Measurements from ENCODE around the gene OBSCN.

OBSCN gene

DNA sequence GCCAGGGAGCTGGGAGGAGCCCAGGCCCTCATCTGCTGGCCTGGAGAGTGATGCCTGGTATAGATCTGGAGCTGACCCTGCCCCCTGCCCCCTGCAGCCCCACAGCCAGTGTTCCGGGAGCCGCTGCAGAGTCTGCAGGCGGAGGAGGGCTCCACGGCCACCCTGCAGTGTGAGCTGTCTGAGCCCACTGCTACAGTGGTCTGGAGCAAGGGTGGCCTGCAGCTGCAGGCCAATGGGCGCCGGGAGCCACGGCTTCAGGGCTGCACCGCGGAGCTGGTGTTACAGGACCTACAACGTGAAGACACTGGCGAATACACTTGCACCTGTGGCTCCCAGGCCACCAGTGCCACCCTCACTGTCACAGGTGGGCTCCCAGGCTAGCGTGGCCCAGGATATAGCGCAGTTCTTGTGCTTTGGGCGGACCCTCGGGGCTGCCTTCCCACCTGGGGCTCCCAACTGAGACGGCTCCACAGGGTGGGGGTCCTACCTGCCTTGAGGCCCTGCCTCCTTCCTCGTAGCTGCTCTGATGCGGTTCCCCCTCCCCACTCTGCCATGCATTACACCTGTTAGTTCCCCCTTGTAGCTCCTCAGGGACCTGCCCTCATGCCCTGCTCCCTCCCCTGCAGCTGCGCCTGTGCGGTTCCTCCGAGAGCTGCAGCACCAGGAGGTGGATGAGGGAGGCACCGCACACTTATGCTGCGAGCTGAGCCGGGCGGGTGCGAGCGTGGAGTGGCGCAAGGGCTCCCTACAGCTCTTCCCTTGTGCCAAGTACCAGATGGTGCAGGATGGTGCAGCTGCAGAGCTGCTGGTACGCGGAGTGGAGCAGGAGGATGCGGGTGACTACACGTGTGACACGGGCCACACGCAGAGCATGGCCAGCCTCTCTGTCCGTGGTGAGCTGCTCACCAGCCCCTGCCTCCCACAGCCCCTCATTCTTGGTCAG, 98.7 kb downstream of the OBSCN start:
- no peak for DNase-seq (ENCODE audit: low spot score)

DNA sequence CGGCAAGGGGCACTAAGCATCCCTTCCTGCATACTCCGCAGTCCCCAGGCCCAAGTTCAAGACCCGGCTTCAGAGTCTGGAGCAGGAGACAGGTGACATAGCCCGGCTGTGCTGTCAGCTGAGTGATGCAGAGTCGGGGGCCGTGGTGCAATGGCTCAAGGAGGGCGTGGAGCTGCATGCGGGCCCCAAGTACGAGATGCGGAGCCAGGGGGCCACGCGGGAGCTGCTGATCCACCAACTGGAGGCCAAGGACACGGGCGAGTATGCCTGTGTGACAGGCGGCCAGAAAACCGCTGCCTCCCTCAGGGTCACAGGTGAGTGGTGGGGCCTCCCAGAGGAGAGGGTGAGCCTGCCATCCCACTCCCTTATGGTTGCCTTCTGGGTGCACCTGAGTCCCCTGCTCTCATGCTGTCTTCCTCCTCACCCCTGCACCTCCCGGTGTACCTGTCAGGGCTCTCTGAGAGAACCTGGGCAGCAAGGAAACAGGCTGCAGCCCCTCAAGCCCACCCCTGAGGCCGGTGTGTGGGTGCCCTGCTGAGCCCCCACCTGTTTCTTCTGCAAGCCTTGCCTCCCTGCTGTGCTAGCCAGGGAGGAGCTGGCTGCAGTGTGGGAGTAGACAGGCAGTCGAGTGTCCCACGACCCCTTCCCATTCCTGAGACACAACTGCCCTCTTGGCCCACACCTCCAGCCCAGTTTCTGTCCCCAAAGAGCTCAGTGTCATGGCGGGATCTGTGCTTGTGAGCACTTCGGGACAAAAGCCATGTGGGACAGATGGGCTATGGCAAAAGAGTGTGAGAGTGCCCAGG, 99.6 kb downstream of the OBSCN start:
- DNase-seq (ENCODE audit: low spot score): no peak

GRCh38 chr1:228308085-228308601, 100.3 kb downstream of the OBSCN start:
- DNase-seq (ENCODE audit: low spot score): no peak

GRCh38 chr1:228308628-228309325, 100.9 kb downstream of the OBSCN start:
- DNase-seq (ENCODE audit: low spot score): no peak

DNA sequence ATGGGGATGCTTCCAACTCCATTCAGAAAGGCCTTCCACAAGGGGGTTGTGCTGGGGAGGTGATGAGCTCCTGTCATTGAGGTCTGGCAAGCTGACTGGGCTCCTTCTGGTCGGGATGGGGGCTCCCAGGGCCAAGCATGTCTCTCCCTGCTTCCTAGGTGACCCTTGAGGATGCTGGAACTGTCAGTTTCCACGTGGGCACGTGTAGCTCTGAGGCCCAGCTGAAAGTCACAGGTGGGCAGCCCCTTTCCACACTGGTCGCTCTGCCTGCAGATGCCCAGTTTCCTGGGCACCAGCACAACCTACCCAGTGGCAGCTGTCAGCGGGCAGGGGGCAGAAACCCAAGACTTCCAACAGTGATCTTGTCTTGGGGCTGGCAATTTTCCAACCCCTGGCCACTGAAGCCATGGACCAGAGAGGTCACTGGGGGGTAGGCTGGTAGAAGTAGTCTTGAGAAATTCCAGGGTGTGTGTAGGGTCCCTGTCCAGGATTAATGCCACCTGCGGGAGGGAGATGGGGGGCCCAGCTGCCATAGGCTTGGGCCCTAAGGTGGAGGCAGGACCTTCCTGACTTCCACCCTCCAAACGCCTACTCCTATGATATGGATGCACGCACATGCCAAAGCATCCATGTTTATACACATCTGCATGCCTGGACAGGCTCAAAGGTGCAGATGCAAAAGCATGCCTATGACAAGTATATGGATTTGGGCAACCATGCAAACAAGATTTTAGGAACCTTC, 101.7 kb downstream of the OBSCN start:
- DNase-seq (ENCODE audit: low spot score): no peak

DNA sequence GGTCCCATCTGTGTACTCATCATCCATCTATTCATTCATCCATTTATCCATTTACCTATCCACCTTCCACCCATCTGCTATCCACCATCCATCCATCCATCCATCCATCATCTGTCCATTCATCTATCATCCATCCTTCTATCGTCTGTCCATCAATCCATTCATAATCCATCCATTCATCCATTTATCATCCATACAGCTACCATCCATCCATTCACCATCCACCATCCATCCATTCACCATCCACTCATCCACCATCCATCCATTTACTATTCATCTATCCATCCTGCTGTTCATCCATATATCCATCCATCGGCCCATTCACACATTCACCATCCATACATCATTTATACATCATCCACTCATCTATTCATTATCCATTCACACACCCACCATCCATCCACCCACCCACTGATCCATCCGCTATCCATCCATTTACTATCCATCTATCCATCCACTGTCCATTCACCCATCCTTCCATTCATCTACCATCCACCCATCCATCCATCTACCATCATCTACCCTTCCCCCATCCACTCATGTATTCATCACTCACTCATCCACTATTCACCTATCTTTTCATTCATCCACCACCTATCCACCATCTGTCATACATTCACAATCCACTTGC, 102.4 kb downstream of the OBSCN start:
- DNase-seq (ENCODE audit: low spot score): no peak

DNA sequence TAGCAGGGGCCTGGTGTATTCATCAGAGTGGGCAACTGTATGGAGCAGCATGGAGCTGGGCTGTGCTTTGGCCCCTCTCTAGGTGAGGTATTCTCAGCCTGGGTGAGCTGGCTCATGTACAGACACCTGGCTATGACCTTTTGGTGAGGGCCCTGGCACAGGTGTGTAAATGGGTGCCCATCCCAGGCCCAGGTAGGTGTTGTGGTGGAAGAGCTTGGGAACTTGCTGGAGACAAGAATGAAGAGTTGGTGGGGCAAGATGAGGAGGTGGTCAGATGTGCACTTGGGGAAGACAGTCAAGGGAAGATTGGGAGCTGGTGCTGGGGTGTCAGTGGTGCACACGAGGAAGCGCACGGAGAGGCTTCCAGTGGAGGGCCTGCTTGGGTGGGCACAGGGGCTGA, 103.2 kb downstream of the OBSCN start:
- DNase-seq (ENCODE audit: low spot score): no peak

DNA sequence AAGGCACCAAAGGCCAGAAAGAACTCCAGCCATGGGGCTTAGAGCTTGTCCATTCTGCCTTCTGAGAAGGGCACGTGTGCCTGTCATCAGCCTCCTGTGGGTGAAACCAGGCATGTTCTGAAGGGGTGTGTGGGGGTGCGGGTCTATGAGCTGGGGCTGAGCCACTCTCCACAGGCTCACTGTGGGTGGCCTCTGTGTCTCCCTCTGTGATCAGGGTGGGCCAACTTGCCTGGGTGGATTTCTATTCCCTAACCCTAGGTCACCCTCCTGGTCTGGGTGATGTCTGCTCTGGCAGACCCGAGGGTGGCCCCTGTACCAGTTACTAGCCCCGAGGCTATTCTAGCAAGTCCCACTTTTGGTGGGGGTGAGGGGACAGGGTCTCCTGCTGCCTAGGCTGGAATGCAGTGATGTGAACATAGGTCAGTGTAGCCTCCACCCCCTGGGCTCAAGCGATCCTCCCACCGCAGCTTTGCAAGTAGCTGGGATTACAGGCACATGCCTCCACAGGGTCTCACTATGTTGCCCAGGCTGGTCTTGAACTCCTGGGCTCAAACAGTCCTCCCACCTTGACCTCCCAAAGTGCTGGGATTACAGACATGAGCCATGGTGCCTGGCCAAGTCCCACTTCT, 104.4 kb downstream of the OBSCN start:
- no peak for DNase-seq (ENCODE audit: low spot score)

GRCh38 chr1:228313536-228314277, 105.9 kb downstream of the OBSCN start:
- DNase-seq (ENCODE audit: low spot score): no peak

DNA sequence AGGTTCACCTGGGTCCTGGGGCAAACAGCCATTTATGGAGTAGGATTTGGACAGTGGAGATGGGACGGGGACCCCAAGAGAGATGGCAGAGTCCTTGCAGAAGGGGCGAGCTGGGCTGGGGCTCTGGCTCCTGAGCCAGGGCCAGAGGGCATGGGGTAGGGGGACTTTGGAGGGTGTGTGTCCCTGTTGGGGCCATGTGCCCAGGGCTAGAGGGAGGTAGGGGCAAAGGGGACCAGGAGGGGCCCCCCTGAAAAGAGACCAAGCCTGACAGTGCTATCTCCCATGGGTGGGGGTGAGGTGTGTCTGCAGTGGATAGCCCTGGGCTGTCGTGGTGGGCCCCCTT, 106.4 kb downstream of the OBSCN start:
- no peak for DNase-seq (ENCODE audit: low spot score)

GRCh38 chr1:228314658-228315483, 107.0 kb downstream of the OBSCN start:
- no peak for DNase-seq (ENCODE audit: low spot score)

DNA sequence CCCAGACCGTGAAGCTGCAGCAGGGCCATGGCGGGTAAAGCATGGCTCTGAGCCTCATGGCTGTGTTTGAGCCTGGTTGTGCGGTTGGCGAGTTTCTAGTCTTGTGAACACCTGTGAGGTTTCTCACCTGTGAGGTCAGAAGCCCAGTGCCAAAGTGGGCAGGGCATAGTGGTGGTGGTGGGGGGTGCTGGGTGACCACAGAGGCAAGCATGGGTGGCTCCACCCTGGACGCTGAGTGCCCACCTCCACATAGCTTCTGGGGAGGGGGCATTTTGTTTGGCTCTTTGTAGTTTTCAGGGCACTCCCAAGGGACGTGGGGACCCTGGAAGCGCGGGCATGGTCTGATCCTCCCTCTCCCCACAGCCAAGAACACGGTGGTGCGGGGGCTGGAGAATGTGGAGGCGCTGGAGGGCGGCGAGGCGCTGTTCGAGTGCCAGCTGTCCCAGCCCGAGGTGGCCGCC, 107.7 kb downstream of the OBSCN start:
- no peak for DNase-seq (ENCODE audit: low spot score)

GRCh38 chr1:228315945-228316588, 108.2 kb downstream of the OBSCN start:
- no peak for DNase-seq (ENCODE audit: low spot score)

- no peak for DNase-seq (ENCODE audit: low spot score)
These were observed 108.9 kb downstream of the OBSCN start for GRCh38 chr1:228316589-228317387.

- DNase-seq (ENCODE audit: low spot score): no peak
These were observed 109.6 kb downstream of the OBSCN start for GRCh38 chr1:228317411-228317828.

DNA sequence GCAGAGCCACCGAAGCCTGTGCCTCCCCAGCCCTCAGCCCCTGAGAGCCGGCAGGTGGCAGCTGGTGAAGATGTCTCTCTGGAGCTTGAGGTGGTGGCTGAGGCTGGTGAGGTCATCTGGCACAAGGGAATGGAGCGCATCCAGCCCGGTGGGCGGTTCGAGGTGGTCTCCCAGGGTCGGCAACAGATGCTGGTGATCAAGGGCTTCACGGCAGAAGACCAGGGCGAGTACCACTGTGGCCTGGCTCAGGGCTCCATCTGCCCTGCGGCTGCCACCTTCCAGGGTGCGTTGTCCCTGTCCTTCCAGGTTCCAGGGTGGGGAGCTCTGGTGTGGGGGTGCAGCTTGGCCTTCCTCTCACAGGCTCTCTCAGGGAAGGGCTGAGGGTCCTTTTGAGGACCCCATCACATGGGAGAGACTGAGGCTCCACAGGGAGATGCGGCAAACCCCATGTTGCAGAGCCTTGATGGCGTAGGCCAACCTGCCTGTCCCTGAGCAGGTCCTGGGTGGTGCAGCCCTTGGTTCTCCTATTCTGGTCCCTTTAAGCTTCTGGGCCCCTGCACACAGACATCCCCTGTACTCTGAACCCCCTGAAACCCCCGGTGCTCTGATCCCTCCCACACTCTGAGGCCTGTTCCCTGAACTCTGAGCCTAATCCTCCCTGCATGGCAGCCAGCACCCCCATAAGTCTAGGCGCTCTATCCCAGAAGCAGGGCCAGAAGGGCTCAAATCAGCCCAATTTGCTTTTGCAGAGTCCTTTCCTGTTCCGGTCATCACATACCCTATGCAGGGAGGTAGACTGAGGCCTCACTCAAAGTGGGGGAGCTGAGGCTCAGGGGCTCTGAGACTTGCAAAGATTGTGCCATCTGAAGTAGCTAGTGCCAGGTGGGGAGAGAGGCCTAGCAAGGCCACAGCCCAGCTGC, 110.3 kb downstream of the OBSCN start:
- DNase-seq (ENCODE audit: low spot score): no peak

Data from AG20443 (cell line).